ENCODE data around the gene OCRL. TPM values are rescaled to one million over a fixed set of nuclear protein-coding genes. Genes with fewer than 3 reads are reported as not detected.

OCRL gene
- polyA plus RNA-seq, 1 of the 3 experiments (the other 2 are of a cell fraction) = 18.6 TPM

DNA sequence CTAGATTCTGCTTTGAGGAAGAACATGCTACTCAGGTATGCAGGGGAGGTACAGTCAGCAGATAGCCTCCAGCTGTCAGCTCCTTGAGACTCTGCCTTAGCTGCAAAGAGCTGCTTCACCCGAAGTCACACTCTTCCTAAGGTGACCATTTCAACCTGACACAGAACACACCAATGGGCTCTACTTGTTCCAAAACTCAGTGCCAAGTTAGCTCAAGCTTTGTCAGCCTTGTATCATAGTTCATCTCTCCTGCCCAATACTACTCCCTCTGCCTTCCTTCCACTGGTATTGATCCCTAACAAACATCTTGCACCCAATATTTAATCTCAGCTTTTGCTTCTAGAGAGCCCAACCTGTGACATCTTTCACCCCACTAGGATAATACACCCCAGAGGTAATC lies 8.9 kb upstream of the OCRL start:
- Histone ChIP-seq H3K79me2 (ENCODE audit: insufficient read depth) (no peaks in the 10 kb centered on the region), H3K9ac (no peak overlapping the region), H3K27ac (ENCODE audit: low read depth in 2 of 2, low read length in 1 of 2) (no peak overlapping the region), H3K9me2 (no peaks in the 10 kb centered on the region), H3K36me3 (replicated peaks in 1 of 2; ENCODE audit: control insufficient read depth in 1 of 2, insufficient read depth in 2 of 2, low read length in 1 of 2) (no peaks in the 10 kb centered on the region), H3K9me3 (no peaks in the 10 kb centered on the region), H3K4me2 (no peak overlapping the region), H3F3A (replicated peaks; ENCODE audit: insufficient read depth) (peaks cover 16% of the 10 kb centered on the region), H3K27me3 (ENCODE audit: insufficient read depth) (peaks cover 4% of the 10 kb centered on the region; the same call in 1 of the 2 replicates), H3K4me1 (ENCODE audit: control insufficient read depth in 1 of 2, insufficient read depth in 2 of 2, low read depth in 1 of 2, low read length in 1 of 2) (peaks cover 0 to 7% of the 10 kb centered on the region in 2 experiments; a peak in 2 of 4 replicates), H4K20me1 (ENCODE audit: insufficient read depth) (no peaks in the 10 kb centered on the region), H2AFZ (ENCODE audit: low read depth) (no peak overlapping the region), H3K4me3 (ENCODE audit: low read depth in 2 of 2, low read length in 1 of 2) (no peak overlapping the region)
- DNase-seq = no peak
- TF ChIP-seq FOXM1 (IDR thresholded peaks at IDR 0.05; ENCODE audit: low read depth) = no peak
- CTCF ChIA-PET = no interaction called here
- 50% methylated on average over 1 of the region's 1 CpG for WGBS (ENCODE audit: low lambda C conversion rate)
- POLR2A ChIA-PET = interaction anchor here (0.6 kb wide), 1 partner anchor 375 kb away, joined by 3 read pairs; the partner anchor contains the start of gene UTP14A

DNA sequence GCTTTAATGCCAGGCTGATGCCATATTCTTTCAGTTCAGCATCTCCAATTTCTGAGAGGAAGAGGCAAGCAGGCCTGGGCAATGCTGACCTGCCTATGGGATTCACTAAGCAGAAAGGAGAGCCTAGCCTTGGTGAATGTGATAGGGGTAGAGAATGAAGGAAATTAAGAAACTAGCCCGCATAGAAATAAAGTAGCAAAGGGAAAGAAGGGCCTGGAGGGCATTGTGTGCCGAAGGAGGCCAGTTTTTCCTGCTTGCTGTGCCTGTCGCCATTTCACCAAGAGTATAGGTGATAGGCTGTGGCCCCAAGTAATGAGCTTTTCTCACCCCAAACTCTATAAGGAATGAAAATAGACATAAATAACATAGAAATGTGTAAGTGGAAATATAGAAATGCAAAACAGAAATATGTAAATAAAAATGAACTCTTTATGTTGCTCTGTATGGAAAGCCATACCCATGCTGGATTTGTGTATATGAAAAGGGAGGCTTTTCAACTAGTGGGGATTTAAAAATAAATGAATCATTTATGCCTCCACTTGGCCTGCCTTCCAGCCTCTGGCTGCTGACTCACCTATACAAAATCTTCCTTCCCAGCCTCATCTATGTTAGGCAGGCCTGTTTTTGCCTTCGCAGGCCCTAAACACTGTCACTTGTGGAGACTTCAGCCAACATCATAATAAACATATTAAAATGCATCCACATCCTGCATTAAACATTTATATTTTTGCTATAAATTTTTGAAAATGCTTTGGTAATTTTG lies 5.1 kb upstream of the OCRL start:
- CTCF ChIA-PET = no interaction called here
- 50% methylated on average over 4 of the region's 4 CpGs for WGBS (ENCODE audit: low lambda C conversion rate)

More for the DNA sequence above, 5.1 kb upstream of the OCRL start:
- peaks cover 8% of the 10 kb centered on the region for H3F3A ChIP-seq (replicated peaks; ENCODE audit: insufficient read depth)
- POLR2A ChIA-PET = no interaction called here
- H3K9ac ChIP-seq = no peak overlapping the region
- H3K9me3 ChIP-seq = no peaks in the 10 kb centered on the region
- no peak for DNase-seq
- H3K36me3 ChIP-seq (replicated peaks in 1 of 2; ENCODE audit: control insufficient read depth in 1 of 2, insufficient read depth in 2 of 2, low read length in 1 of 2) = no peaks in the 10 kb centered on the region
- H3K27me3 ChIP-seq (ENCODE audit: insufficient read depth) = no peaks in the 10 kb centered on the region; the same call in 1 of the 2 replicates
- H3K4me3 ChIP-seq (ENCODE audit: low read depth in 2 of 2, low read length in 1 of 2) = no peak overlapping the region
- H3K4me2 ChIP-seq = no peak overlapping the region
- H3K4me1 ChIP-seq (ENCODE audit: control insufficient read depth in 1 of 2, insufficient read depth in 2 of 2, low read depth in 1 of 2, low read length in 1 of 2) = peaks cover 2 to 7% of the 10 kb centered on the region in 2 experiments; a peak in 2 of 4 replicates
- H3K79me2 ChIP-seq (ENCODE audit: insufficient read depth) = no peaks in the 10 kb centered on the region
- H3K27ac ChIP-seq (ENCODE audit: low read depth in 2 of 2, low read length in 1 of 2) = peak overlapping the region in 1 of 2 experiments; percentile 29; a peak in 1 of 4 replicates
- H3K9me2 ChIP-seq = no peaks in the 10 kb centered on the region
- no peak overlapping the region for H2AFZ ChIP-seq (ENCODE audit: low read depth)
- no peaks in the 10 kb centered on the region for H4K20me1 ChIP-seq (ENCODE audit: insufficient read depth)
- TF ChIP-seq, protein P1, sequence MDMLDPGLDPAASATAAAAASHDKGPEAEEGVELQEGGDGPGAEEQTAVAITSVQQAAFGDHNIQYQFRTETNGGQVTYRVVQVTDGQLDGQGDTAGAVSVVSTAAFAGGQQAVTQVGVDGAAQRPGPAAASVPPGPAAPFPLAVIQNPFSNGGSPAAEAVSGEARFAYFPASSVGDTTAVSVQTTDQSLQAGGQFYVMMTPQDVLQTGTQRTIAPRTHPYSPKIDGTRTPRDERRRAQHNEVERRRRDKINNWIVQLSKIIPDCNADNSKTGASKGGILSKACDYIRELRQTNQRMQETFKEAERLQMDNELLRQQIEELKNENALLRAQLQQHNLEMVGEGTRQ (IDR thresholded peaks at IDR 0.05; ENCODE audit: borderline replicate concordance, low read depth, low read length) = no peak
- TF ChIP-seq JUND (IDR thresholded peaks at IDR 0.05) (0 out of 2 replicates have a peak, but pooled peaks have one; percentile 31), NRF1 (IDR thresholded peaks at IDR 0.05; ENCODE audit: low read depth, low read length) (no peak), MEF2A (IDR thresholded peaks at IDR 0.05; ENCODE audit: borderline replicate concordance, low read depth) (no peak), SIN3A (IDR thresholded peaks at IDR 0.05; ENCODE audit: borderline replicate concordance, low read depth, low read length) (no peak), RAD21 (IDR thresholded peaks at IDR 0.05; ENCODE audit: low read length) (no peak), EZH2phosphoT487 (IDR thresholded peaks at IDR 0.05; ENCODE audit: borderline replicate concordance, low read depth) (no peak), MXI1 (IDR thresholded peaks at IDR 0.05; ENCODE audit: low read depth, low read length) (no peak), CHD2 (IDR thresholded peaks at IDR 0.05; ENCODE audit: low read length, partially characterized antibody) (no peak), NFIC (IDR thresholded peaks at IDR 0.05; ENCODE audit: borderline replicate concordance) (peak; percentile 22; the same call in 1 of the 2 replicates), FOSL2 (IDR thresholded peaks at IDR 0.05; ENCODE audit: borderline replicate concordance, low read depth) (peak; percentile 64), TAF1 (IDR thresholded peaks at IDR 0.05; ENCODE audit: borderline replicate concordance, low read depth, low read length) (no peak)
- TF ChIP-seq, protein P2, sequence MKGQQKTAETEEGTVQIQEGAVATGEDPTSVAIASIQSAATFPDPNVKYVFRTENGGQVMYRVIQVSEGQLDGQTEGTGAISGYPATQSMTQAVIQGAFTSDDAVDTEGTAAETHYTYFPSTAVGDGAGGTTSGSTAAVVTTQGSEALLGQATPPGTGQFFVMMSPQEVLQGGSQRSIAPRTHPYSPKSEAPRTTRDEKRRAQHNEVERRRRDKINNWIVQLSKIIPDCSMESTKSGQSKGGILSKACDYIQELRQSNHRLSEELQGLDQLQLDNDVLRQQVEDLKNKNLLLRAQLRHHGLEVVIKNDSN (IDR thresholded peaks at IDR 0.05; ENCODE audit: borderline replicate concordance, low read depth) = no peak
- TF ChIP-seq, protein P3, sequence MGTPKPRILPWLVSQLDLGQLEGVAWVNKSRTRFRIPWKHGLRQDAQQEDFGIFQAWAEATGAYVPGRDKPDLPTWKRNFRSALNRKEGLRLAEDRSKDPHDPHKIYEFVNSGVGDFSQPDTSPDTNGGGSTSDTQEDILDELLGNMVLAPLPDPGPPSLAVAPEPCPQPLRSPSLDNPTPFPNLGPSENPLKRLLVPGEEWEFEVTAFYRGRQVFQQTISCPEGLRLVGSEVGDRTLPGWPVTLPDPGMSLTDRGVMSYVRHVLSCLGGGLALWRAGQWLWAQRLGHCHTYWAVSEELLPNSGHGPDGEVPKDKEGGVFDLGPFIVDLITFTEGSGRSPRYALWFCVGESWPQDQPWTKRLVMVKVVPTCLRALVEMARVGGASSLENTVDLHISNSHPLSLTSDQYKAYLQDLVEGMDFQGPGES (IDR thresholded peaks at IDR 0.05; ENCODE audit: low read depth, low read length) = no peak

All from SK-N-SH (cell line).